Measurements from ENCODE around the gene CCDC74B.
"Not testable (repeated sequence)": the region's sequence is repeated elsewhere in the genome, so short reads cannot be mapped to it uniquely, and the experiment has no call there.

Gene CCDC74B

GRCh38 chr2:130150181-130151144 lies 5.6 kb upstream of the CCDC74B start:
- DNase-seq (ENCODE audit: low read depth in 2 of 2, low spot score in 1 of 2): no peak

GRCh38 chr2:130148515-130148914 lies 3.6 kb upstream of the CCDC74B start:
- DNase-seq (ENCODE audit: low read depth in 2 of 2, low spot score in 1 of 2): not testable (repeated sequence)

- not testable (repeated sequence) for DNase-seq (ENCODE audit: low read depth in 2 of 2, low spot score in 1 of 2)
Observed at GRCh38 chr2:130143266-130144039, 1.5 kb downstream of the CCDC74B start.

GRCh38 chr2:130142396-130143265 lies 2.3 kb downstream of the CCDC74B start:
- not testable (repeated sequence) for DNase-seq (ENCODE audit: low read depth in 2 of 2, low spot score in 1 of 2)

GRCh38 chr2:130141645-130142370 lies 3.1 kb downstream of the CCDC74B start:
- DNase-seq (ENCODE audit: low read depth in 2 of 2, low spot score in 1 of 2): not testable (repeated sequence)

- not testable (repeated sequence) for DNase-seq (ENCODE audit: low read depth in 2 of 2, low spot score in 1 of 2)
Observed at GRCh38 chr2:130141002-130141401, 3.9 kb downstream of the CCDC74B start.

- DNase-seq (ENCODE audit: low read depth in 2 of 2, low spot score in 1 of 2): not testable (repeated sequence)
Observed at GRCh38 chr2:130140516-130140915, 4.4 kb downstream of the CCDC74B start.

- not testable (repeated sequence) for DNase-seq (ENCODE audit: low read depth in 2 of 2, low spot score in 1 of 2)
Observed at GRCh38 chr2:130139331-130140280, 5.3 kb downstream of the CCDC74B start.

GRCh38 chr2:130138841-130139251 lies 6.1 kb downstream of the CCDC74B start:
- not testable (repeated sequence) for DNase-seq (ENCODE audit: low read depth in 2 of 2, low spot score in 1 of 2)

GRCh38 chr2:130138326-130138725 lies 6.6 kb downstream of the CCDC74B start:
- not testable (repeated sequence) for DNase-seq (ENCODE audit: low read depth in 2 of 2, low spot score in 1 of 2)

GRCh38 chr2:130137118-130137517 lies 7.8 kb downstream of the CCDC74B start:
- DNase-seq (ENCODE audit: low read depth in 2 of 2, low spot score in 1 of 2): not testable (repeated sequence)

- DNase-seq (ENCODE audit: low read depth in 2 of 2, low spot score in 1 of 2): not testable (repeated sequence)
Observed at GRCh38 chr2:130136546-130136945, 8.4 kb downstream of the CCDC74B start.

- no peak for DNase-seq (ENCODE audit: low read depth in 2 of 2, low spot score in 1 of 2)
Observed at GRCh38 chr2:130135692-130136541, 9.0 kb downstream of the CCDC74B start.

GRCh38 chr2:130129120-130129829 lies 15.6 kb downstream of the CCDC74B start, which contains the start of gene POTEF:
Gene POTEF, minus strand, starts transcription at chr2:130129222. Its CDS starts 8,707 bp downstream, at chr2:130120515.
- DNase-seq (ENCODE audit: low read depth in 2 of 2, low spot score in 1 of 2): not testable (repeated sequence)

GRCh38 chr2:130128464-130128863 lies 16.4 kb downstream of the CCDC74B start:
- not testable (repeated sequence) for DNase-seq (ENCODE audit: low read depth in 2 of 2, low spot score in 1 of 2)

GRCh38 chr2:130127726-130128125 lies 17.2 kb downstream of the CCDC74B start:
- not testable (repeated sequence) for DNase-seq (ENCODE audit: low read depth in 2 of 2, low spot score in 1 of 2)

- DNase-seq (ENCODE audit: low read depth in 2 of 2, low spot score in 1 of 2): not testable (repeated sequence)
Observed at GRCh38 chr2:130120924-130121323, 24.0 kb downstream of the CCDC74B start.
